HepG2 (cell line): ENCODE data around the gene TMEM174. TPM values are rescaled to one million over a fixed set of nuclear protein-coding genes. Genes with fewer than 3 reads are reported as not detected.

Source experiments
- ELF3 ChIP-seq: IDR thresholded peaks from 2 replicates; pipeline ENCODE4 v1.6.1; 2016; ENCODE audit warnings: missing genetic modification reagents, missing compliant biosample characterization
- GTF2F1 ChIP-seq: fragments of 150-350 bp; IDR thresholded peaks from 2 replicates; pipeline ENCODE4 v1.6.1; 2014; ENCODE audit warnings: low read length
- HIVEP1 ChIP-seq: sonication (generic); formaldehyde crosslinking; IDR thresholded peaks from 2 replicates; pipeline ENCODE4 v1.4.0; 2020; ENCODE audit warnings: mild to moderate bottlenecking, missing genetic modification reagents
- HNRNPUL1 ChIP-seq: fragments of 200-400 bp; formaldehyde crosslinking; IDR thresholded peaks from 2 replicates; pipeline ENCODE4 v1.6.1; 2017; ENCODE audit warnings: low read depth, mild to moderate bottlenecking, low read length, moderate library complexity
- KAT2B ChIP-seq: fragments of 150-350 bp; IDR thresholded peaks from 2 replicates; pipeline ENCODE4 v1.6.1; 2014; ENCODE audit warnings: low read depth, low read length, borderline replicate concordance
- KDM2A ChIP-seq: sonication (generic); formaldehyde crosslinking; IDR thresholded peaks from 2 replicates; pipeline ENCODE4 v1.4.0; 2020; ENCODE audit warnings: low read depth, missing genetic modification reagents, borderline replicate concordance
- NCOA1 ChIP-seq: sonication (generic); formaldehyde crosslinking; IDR thresholded peaks from 2 replicates; pipeline ENCODE4 v1.9.0; 2021; ENCODE audit warnings: missing genetic modification reagents
- NFE2L2 ChIP-seq: fragments of 150-350 bp; IDR thresholded peaks from 2 replicates; pipeline ENCODE4 v1.6.1; 2014; ENCODE audit warnings: low read length
- SMARCE1 ChIP-seq: fragments of 450-650 bp; IDR thresholded peaks from 2 replicates; pipeline ENCODE4 v1.6.1; 2017; ENCODE audit warnings: borderline replicate concordance
- SNRNP70 ChIP-seq: fragments of 200-400 bp; formaldehyde crosslinking; IDR thresholded peaks from 2 replicates; pipeline ENCODE4 v1.6.1; 2017; ENCODE audit warnings: mild to moderate bottlenecking, low read depth, low read length, moderate library complexity
- TOE1 ChIP-seq: sonication (generic); formaldehyde crosslinking; IDR thresholded peaks from 2 replicates; pipeline ENCODE4 v1.4.0; 2020; ENCODE audit warnings: mild to moderate bottlenecking, missing genetic modification reagents
- U2AF1 ChIP-seq: fragments of 200-400 bp; formaldehyde crosslinking; optimal IDR thresholded peaks from 2 replicates; pipeline ENCODE3; 2017; ENCODE audit warnings: mild to moderate bottlenecking, low read depth, low read length
- ZNF224 ChIP-seq: sonication (generic); formaldehyde crosslinking; IDR thresholded peaks from 2 replicates; pipeline ENCODE4 v1.5.0; 2020; ENCODE audit warnings: mild to moderate bottlenecking, missing genetic modification reagents
- ZNF354B ChIP-seq: sonication (generic); formaldehyde crosslinking; IDR thresholded peaks from 2 replicates; pipeline ENCODE4 v1.8.0; 2022; ENCODE audit warnings: mild to moderate bottlenecking, missing genetic modification reagents
- ZNF510 ChIP-seq: sonication (generic); formaldehyde crosslinking; IDR thresholded peaks from 2 replicates; pipeline ENCODE4 v1.4.0; 2020; ENCODE audit warnings: low read depth, mild to moderate bottlenecking, missing genetic modification reagents
- ZNF607 ChIP-seq: sonication (generic); formaldehyde crosslinking; IDR thresholded peaks from 2 replicates; pipeline ENCODE4 v1.5.1; 2020; ENCODE audit warnings: missing genetic modification reagents, mild to moderate bottlenecking, borderline replicate concordance
- ZNF782 ChIP-seq: sonication (generic); formaldehyde crosslinking; IDR thresholded peaks from 2 replicates; pipeline ENCODE4 v1.4.0; 2020; ENCODE audit warnings: missing genetic modification reagents, mild to moderate bottlenecking, borderline replicate concordance
- polyA plus RNA-seq, 8 experiments: library from polyadenylated mRNA; depleted of rRNA in 3 of 8; stranded (reverse) in 7 of 8; unstranded in 1 of 8; fragments of >200 nt; fragmentation: Illumina TruSeq in 4 of 8; extraction: Trizol in 4 of 8; gene quantifications; 2 replicates each; pipeline versions ENCODE4 v1.2.1 to v1.2.3, GENCODE V29; 2011 to 2016; ENCODE audit warnings: low read depth in 4 of 8, missing spikeins in 1 of 8, mixed read lengths in 1 of 8; ENCODE audit not compliant: insufficient read depth in 1 of 8
- total RNA-seq, 5 experiments: library from RNA; depleted of rRNA; stranded (reverse); fragments of >200 nt; fragmentation: Illumina TruSeq; extraction: Trizol; gene quantifications; 2 replicates each; pipeline ENCODE4 v1.2.3, GENCODE V29; 2016; ENCODE audit warnings: low read depth in 1 of 5
- TF ChIP-seq, protein P1 (sequence below): IDR thresholded peaks from 2 replicates; pipeline ENCODE4 v1.6.1; 2016; ENCODE audit warnings: control low read depth
- TF ChIP-seq, protein P2 (sequence below): IDR thresholded peaks from 2 replicates; pipeline ENCODE4 v1.6.1; 2016; ENCODE audit warnings: missing compliant biosample characterization, missing genetic modification reagents, borderline replicate concordance
- TF ChIP-seq, protein P3 (sequence below): sonication (generic); formaldehyde crosslinking; IDR thresholded peaks from 2 replicates; pipeline ENCODE4 v1.5.1; 2020; ENCODE audit warnings: missing genetic modification reagents, mild to moderate bottlenecking, borderline replicate concordance
- TF ChIP-seq, protein P4 (sequence below): sonication (generic); formaldehyde crosslinking; IDR thresholded peaks from 2 replicates; pipeline ENCODE4 v1.8.0; 2022; ENCODE audit warnings: missing genetic modification reagents, low read depth, mild to moderate bottlenecking, borderline replicate concordance
- TF ChIP-seq, protein P5 (sequence below): fragments of 450-650 bp; IDR thresholded peaks from 2 replicates; pipeline ENCODE4 v1.6.1; 2016

Gene TMEM174
- total and polyA plus RNA-seq, 2 of the 13 experiments (the other 11 are each of a cell fraction or from before 2014, with no cell fraction given) = not detected

DNA sequence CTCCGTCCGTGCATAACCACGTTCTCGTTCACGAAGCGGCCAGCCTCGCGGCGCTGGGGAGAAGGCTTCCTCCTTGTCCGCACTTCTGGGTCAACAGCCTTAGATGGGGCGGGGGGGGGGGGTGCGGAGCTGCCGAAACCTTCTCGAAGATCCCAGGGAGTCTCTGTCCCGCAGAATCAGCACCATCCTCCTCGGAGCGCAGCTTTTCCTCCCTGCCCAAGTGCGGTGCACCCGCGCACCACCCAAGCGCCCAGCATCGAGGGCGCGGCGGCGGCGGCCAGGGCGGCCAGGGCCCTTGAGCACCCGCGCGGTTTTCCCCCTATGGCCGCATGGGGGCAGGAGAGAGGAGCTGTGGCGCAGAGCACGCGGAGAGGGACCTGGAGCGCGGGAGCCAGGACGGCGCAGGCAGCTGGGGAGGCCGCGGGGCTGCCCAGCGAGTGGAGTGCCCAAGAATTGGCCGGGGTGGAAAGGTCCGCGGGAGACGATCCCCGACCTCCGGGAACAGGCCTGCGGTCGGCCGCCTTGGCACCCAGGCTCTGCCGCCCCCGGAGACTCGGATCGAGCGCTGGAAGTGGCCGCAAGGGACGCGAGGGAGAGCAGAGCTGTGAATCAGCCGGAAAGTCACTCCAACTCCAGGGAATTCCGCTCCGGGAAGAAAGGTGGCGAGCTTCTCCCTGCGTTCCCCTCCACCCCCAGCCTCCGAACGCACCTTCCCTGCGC, 43.1 kb downstream of the TMEM174 start (continued):
- no peak for TF ChIP-seq ZNF354B (CRISPR knock-in tag)
- no peak for TF ChIP-seq KAT2B
- no peak for TF ChIP-seq GTF2F1
- TF ChIP-seq SNRNP70 = no peak
- peak; percentile 97 for TF ChIP-seq ZNF782
- no peak; the same call in 1 of the 2 replicates for TF ChIP-seq HIVEP1 (CRISPR knock-in tag)
- TF ChIP-seq ZNF224 (CRISPR knock-in tag) = no peak
- TF ChIP-seq, protein P1, sequence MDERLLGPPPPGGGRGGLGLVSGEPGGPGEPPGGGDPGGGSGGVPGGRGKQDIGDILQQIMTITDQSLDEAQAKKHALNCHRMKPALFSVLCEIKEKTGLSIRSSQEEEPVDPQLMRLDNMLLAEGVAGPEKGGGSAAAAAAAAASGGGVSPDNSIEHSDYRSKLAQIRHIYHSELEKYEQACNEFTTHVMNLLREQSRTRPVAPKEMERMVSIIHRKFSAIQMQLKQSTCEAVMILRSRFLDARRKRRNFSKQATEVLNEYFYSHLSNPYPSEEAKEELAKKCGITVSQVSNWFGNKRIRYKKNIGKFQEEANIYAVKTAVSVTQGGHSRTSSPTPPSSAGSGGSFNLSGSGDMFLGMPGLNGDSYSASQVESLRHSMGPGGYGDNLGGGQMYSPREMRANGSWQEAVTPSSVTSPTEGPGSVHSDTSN (CRISPR knock-in tag) = no peak
- no peak for TF ChIP-seq NCOA1 (CRISPR knock-in tag)
- peak; percentile 96 for TF ChIP-seq ZNF607 (CRISPR knock-in tag)
- TF ChIP-seq TOE1 = peak; percentile 66; the same call in 1 of the 2 replicates
- no peak for TF ChIP-seq U2AF1
- no peak for TF ChIP-seq SMARCE1
- TF ChIP-seq, protein P2, sequence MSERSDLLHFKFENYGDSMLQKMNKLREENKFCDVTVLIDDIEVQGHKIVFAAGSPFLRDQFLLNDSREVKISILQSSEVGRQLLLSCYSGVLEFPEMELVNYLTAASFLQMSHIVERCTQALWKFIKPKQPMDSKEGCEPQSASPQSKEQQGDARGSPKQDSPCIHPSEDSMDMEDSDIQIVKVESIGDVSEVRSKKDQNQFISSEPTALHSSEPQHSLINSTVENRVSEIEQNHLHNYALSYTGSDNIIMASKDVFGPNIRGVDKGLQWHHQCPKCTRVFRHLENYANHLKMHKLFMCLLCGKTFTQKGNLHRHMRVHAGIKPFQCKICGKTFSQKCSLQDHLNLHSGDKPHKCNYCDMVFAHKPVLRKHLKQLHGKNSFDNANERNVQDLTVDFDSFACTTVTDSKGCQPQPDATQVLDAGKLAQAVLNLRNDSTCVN (CRISPR knock-in tag) = no peak
- TF ChIP-seq NFE2L2 = no peak
- TF ChIP-seq, protein P3, sequence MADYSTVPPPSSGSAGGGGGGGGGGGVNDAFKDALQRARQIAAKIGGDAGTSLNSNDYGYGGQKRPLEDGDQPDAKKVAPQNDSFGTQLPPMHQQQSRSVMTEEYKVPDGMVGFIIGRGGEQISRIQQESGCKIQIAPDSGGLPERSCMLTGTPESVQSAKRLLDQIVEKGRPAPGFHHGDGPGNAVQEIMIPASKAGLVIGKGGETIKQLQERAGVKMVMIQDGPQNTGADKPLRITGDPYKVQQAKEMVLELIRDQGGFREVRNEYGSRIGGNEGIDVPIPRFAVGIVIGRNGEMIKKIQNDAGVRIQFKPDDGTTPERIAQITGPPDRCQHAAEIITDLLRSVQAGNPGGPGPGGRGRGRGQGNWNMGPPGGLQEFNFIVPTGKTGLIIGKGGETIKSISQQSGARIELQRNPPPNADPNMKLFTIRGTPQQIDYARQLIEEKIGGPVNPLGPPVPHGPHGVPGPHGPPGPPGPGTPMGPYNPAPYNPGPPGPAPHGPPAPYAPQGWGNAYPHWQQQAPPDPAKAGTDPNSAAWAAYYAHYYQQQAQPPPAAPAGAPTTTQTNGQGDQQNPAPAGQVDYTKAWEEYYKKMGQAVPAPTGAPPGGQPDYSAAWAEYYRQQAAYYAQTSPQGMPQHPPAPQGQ (CRISPR knock-in tag) = no peak
- TF ChIP-seq ZNF510 = 0 out of 2 replicates have a peak, but pooled peaks have one; percentile 60
- TF ChIP-seq KDM2A = peak; percentile 77; the same call in 1 of the 2 replicates
- TF ChIP-seq, protein P4, sequence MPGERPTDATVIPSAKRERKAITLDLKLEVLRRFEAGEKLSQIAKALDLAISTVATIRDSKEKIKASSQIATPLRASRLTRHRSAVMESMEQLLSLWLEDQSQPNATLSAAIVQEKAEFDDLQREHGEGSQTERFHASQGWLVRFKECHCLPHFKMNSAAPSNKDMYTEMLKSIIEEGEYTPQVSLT (CRISPR knock-in tag) = no peak
- peak; percentile 46; the same call in 1 of the 2 replicates for TF ChIP-seq ELF3 (CRISPR knock-in tag)
- TF ChIP-seq, protein P5, sequence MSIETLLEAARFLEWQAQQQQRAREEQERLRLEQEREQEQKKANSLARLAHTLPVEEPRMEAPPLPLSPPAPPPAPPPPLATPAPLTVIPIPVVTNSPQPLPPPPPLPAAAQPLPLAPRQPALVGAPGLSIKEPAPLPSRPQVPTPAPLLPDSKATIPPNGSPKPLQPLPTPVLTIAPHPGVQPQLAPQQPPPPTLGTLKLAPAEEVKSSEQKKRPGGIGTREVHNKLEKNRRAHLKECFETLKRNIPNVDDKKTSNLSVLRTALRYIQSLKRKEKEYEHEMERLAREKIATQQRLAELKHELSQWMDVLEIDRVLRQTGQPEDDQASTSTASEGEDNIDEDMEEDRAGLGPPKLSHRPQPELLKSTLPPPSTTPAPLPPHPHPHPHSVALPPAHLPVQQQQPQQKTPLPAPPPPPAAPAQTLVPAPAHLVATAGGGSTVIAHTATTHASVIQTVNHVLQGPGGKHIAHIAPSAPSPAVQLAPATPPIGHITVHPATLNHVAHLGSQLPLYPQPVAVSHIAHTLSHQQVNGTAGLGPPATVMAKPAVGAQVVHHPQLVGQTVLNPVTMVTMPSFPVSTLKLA = no peak
- TF ChIP-seq HNRNPUL1 = no peak
